Parathyroid adenoma (tissue), 2 donors: ENCODE measurements around the gene COL4A2.

Experiments
- H2AFZ ChIP-seq: fragments of 300-600 bp; sonication (generic); one replicate; pipeline ENCODE4 v1.7.0; 2017; ENCODE audit warnings: antibody characterized with exemption, mild to moderate bottlenecking
- H3K27ac ChIP-seq: fragments of 300-600 bp; sonication (generic); one replicate; pipeline ENCODE4 v1.7.0; 2017
- H3K27me3 ChIP-seq: fragments of 300-600 bp; sonication (generic); one replicate; pipeline ENCODE4 v1.7.0; 2017; ENCODE audit warnings: low read length; ENCODE audit not compliant: control insufficient read depth, insufficient read depth
- H3K36me3 ChIP-seq: fragments of 300-600 bp; sonication (generic); one replicate; pipeline ENCODE4 v1.7.0; 2017; ENCODE audit warnings: low read length; ENCODE audit not compliant: control insufficient read depth, insufficient read depth
- H3K4me1 ChIP-seq: fragments of 300-600 bp; sonication (generic); one replicate; pipeline ENCODE4 v1.7.0; 2017; ENCODE audit warnings: control low read depth
- H3K4me2 ChIP-seq: fragments of 300-600 bp; sonication (generic); one replicate; pipeline ENCODE4 v1.7.0; 2017; ENCODE audit warnings: low read length
- H3K4me3 ChIP-seq: fragments of 300-600 bp; sonication (generic); one replicate; pipeline ENCODE4 v1.7.0; 2017; ENCODE audit warnings: low read depth, low read length
- H3K79me2 ChIP-seq: fragments of 300-600 bp; sonication (generic); one replicate; pipeline ENCODE4 v1.7.0; 2017; ENCODE audit warnings: control low read depth
- H3K9ac ChIP-seq: fragments of 300-600 bp; sonication (generic); one replicate; pipeline ENCODE4 v1.7.0; 2017; ENCODE audit warnings: mild to moderate bottlenecking
- H3K9me3 ChIP-seq: fragments of 300-600 bp; sonication (generic); one replicate; pipeline ENCODE4 v1.7.0; 2017; ENCODE audit warnings: low read length; ENCODE audit not compliant: control insufficient read depth
- TF ChIP-seq, protein P1 (sequence below): fragments of 300-600 bp; sonication (generic); IDR thresholded peaks from one replicate; pipeline ENCODE4 v1.7.0; 2017; ENCODE audit warnings: antibody characterized with exemption, mild to moderate bottlenecking
- donor health status: primary hyperparathyroidism.

COL4A2 gene

DNA sequence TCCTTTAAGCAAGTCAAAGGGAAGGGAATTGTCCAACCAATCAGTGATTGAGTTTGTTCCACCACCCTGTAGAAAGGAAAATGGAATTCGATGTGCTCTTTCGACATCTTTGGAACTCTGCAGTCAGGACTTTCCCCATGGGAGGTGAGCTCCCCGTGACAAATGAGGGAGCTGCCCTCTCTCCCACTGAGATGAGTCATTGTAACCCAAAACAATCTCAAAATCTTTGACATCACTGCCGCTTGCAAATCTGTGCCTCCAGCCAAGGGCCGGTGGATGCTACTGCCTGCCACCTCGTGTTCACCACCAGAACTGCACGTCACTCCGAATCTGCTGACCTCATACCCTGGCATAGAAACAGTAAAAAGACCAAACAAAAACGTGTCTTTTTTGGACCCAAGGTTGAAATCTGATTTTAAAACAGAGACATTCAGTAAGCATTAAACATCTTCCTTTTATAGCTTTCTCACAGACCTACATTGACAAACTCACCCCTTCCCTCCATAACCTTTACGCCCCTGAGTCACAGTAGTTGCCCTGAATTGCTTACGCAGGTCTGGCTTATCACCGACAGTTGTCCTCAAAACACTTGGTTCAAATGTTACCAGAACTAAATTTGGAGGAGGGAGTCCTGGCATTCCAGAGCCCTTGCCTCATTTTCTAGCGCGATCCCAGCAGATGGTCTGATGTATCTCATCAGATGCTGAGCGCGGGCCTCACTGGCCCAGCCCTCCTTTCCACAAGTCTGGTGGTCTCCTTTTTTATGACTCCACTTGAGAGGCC lies 105.2 kb downstream of the COL4A2 start:
- Histone ChIP-seq H3K27me3 (no peaks in the 10 kb centered on the region), H3K27ac (peak overlapping the region; percentile 63), H3K4me3 (no peak overlapping the region), H3K36me3 (no peaks in the 10 kb centered on the region), H3K4me1 (no peaks in the 10 kb centered on the region), H3K4me2 (no peak overlapping the region), H3K9me3 (no peaks in the 10 kb centered on the region), H3K79me2 (no peaks in the 10 kb centered on the region), H2AFZ (no peak overlapping the region), H3K9ac (no peak overlapping the region)
- TF ChIP-seq, protein P1, sequence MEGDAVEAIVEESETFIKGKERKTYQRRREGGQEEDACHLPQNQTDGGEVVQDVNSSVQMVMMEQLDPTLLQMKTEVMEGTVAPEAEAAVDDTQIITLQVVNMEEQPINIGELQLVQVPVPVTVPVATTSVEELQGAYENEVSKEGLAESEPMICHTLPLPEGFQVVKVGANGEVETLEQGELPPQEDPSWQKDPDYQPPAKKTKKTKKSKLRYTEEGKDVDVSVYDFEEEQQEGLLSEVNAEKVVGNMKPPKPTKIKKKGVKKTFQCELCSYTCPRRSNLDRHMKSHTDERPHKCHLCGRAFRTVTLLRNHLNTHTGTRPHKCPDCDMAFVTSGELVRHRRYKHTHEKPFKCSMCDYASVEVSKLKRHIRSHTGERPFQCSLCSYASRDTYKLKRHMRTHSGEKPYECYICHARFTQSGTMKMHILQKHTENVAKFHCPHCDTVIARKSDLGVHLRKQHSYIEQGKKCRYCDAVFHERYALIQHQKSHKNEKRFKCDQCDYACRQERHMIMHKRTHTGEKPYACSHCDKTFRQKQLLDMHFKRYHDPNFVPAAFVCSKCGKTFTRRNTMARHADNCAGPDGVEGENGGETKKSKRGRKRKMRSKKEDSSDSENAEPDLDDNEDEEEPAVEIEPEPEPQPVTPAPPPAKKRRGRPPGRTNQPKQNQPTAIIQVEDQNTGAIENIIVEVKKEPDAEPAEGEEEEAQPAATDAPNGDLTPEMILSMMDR = peak; percentile 78

DNA sequence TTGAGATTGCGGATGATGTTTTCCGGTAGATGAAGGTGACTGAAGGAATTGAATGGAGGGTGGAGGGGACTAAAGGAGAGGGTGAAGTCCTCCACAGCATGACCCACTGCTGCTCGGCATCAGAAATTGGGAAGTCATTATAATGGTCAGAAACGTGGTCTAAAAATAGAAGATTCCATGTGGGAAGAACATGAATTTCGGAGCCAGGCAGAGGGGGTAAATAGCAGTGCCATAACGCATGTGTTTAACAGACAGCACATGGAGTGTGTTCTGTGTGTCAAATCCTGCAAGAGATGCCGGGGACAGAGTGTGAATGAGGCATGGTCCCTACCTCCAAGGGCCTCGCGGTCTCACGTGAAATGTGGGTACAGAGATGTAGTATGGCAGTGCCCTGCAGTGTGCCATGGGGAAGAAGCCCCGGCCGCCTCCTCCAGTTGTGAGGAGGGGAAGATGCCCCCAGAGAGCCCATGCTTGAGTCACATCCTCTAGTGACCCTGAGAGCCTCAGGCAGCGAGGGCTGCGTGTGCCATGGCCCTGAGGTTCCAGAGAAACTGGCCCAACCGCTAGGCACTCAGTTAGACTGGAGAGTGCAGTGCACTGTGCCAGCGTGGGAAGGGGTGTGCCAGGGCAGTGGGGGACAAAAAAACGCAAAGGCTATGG lies 106.1 kb downstream of the COL4A2 start:
- H3K27ac ChIP-seq = peak overlapping the region; percentile 7
- H3K9ac ChIP-seq = no peak overlapping the region
- no peak overlapping the region for H3K4me3 ChIP-seq
- TF ChIP-seq, protein P1 = no peak
- no peaks in the 10 kb centered on the region for H3K79me2 ChIP-seq
- no peaks in the 10 kb centered on the region for H3K36me3 ChIP-seq
- no peaks in the 10 kb centered on the region for H3K4me1 ChIP-seq
- no peak overlapping the region for H3K4me2 ChIP-seq
- no peaks in the 10 kb centered on the region for H3K27me3 ChIP-seq
- no peaks in the 10 kb centered on the region for H3K9me3 ChIP-seq
- no peak overlapping the region for H2AFZ ChIP-seq

DNA sequence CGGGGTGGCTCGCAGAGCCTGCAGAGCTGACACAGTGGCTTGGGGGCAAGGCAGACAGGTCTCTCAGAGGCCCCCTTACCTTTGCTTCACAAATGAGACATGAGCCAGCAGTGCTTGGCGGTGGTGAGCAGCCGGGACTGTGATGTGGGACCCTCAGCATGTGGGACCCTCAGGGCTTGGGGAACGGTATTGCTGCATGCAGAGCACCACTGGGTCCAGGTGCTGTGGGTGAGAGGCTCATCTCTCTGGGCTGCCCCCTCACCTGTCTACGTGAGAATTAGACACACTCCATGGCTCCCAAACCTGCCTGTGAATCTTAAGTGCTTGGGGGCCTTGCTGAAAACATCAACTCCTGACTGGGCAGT lies 106.6 kb downstream of the COL4A2 start:
- H3K27me3 ChIP-seq = no peaks in the 10 kb centered on the region
- no peak overlapping the region for H3K4me3 ChIP-seq
- H3K9ac ChIP-seq = no peak overlapping the region
- H3K27ac ChIP-seq = no peak overlapping the region
- no peaks in the 10 kb centered on the region for H3K9me3 ChIP-seq
- no peak overlapping the region for H2AFZ ChIP-seq
- no peaks in the 10 kb centered on the region for H3K79me2 ChIP-seq
- H3K4me1 ChIP-seq = no peaks in the 10 kb centered on the region
- no peaks in the 10 kb centered on the region for H3K36me3 ChIP-seq
- TF ChIP-seq, protein P1 = no peak
- no peak overlapping the region for H3K4me2 ChIP-seq

DNA sequence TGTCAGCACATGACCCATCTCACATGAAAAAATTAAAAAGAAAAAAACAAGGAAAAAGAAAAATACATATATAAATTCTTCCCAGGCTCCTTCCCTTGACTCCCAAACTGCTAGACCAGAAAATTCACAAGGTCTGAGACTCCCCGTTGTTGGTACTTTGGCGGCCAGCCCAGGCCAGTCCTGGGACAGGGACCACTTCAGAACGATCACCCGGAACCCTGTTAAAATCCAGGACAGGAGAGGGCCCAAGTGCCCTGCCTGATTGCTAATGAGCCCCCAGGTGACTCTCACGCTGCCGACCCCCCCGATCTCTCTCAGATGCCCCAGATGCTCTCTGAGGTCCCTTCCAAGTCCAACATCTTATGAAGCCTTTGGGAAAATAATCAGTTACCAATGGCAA lies 107.2 kb downstream of the COL4A2 start:
- Histone ChIP-seq H3K36me3 (no peaks in the 10 kb centered on the region), H3K4me2 (no peak overlapping the region), H3K27ac (no peak overlapping the region), H3K4me3 (no peak overlapping the region), H3K9me3 (no peaks in the 10 kb centered on the region), H3K79me2 (no peaks in the 10 kb centered on the region), H2AFZ (no peak overlapping the region), H3K4me1 (no peaks in the 10 kb centered on the region), H3K9ac (no peak overlapping the region), H3K27me3 (no peaks in the 10 kb centered on the region)
- TF ChIP-seq, protein P1 = no peak
